Epidermal melanocyte (primary cell): ENCODE data around the gene SPIRE1.
"Not testable (repeated sequence)": the region's sequence is repeated elsewhere in the genome, so short reads cannot be mapped to it uniquely, and the experiment has no call there.

ENCODE experiments used
- DNase-seq: peaks from one replicate; pipeline ENCODE4 v3.0.0; 2011; ENCODE audit warnings: low spot score; ENCODE audit not compliant: insufficient read length

SPIRE1 gene

GRCh38 chr18:12647773-12648172, 10.1 kb downstream of the SPIRE1 start:
- no peak for DNase-seq

GRCh38 chr18:12645751-12646203, 12.1 kb downstream of the SPIRE1 start:
- DNase-seq, result no peak

GRCh38 chr18:12645254-12645653, 12.7 kb downstream of the SPIRE1 start:
- no peak for DNase-seq

GRCh38 chr18:12643756-12644155, 14.2 kb downstream of the SPIRE1 start:
- not testable (repeated sequence) for DNase-seq

DNA sequence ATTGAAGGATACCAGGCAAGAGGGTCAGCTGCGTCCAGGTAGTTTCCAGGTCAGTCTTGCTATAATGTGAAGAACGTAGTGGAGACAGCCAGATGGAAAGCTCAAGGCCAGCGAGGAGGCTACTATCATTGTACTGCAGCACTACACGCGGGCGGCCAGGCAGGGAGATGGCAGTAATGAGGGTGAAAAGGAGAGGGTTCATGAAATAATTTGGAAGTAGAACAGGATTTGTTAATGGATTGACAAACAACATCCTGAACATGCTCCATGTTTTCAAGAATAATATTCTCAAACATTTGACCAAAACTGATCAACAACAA, 17.1 kb downstream of the SPIRE1 start:
- DNase-seq, result no peak

DNA sequence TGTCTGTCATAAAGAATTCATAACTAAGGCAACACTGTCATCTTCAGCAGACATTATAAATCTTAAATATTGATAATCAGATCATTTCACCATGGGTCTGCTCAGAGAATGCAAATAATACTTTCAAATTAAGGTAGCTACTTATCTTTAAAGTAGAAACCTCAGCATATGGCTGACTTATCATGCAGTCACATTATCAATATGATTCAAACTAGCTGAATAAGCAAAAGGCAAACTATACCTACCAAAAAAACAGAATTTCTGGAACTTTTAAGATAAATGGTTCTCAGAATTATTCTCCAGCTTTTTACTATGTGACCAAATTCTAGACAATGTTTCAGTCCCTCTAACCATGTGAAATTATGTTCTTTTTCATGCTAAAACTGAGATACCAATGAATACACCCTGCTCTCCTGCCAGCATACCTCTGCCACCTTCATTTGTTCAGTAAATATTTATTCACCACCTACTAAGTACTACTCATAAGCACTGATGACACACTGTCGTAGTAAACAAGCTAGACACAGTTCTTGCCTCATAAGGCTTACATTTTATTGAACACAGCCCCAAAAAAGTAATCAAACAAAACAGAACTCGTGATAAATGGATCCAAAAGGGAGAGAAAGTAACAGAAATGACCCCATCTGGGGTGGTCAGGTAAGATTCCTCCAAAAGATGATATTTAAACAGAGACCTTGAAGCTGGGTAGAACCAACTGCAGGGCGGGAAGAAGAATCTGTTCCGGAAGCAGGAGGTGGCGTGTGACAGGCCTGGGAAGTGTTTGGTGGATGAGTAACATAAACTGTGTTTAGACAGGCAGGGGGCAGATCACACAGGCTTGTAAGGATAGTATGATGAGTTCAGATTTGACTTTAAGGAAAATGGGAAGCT, 17.7 kb downstream of the SPIRE1 start:
- DNase-seq, result peak; percentile 13

- DNase-seq, result no peak
Observed at GRCh38 chr18:12638644-12639124, 19.2 kb downstream of the SPIRE1 start.

GRCh38 chr18:12637901-12638643, 19.8 kb downstream of the SPIRE1 start:
- no peak for DNase-seq

GRCh38 chr18:12637393-12637792, 20.5 kb downstream of the SPIRE1 start:
- DNase-seq, result no peak

DNA sequence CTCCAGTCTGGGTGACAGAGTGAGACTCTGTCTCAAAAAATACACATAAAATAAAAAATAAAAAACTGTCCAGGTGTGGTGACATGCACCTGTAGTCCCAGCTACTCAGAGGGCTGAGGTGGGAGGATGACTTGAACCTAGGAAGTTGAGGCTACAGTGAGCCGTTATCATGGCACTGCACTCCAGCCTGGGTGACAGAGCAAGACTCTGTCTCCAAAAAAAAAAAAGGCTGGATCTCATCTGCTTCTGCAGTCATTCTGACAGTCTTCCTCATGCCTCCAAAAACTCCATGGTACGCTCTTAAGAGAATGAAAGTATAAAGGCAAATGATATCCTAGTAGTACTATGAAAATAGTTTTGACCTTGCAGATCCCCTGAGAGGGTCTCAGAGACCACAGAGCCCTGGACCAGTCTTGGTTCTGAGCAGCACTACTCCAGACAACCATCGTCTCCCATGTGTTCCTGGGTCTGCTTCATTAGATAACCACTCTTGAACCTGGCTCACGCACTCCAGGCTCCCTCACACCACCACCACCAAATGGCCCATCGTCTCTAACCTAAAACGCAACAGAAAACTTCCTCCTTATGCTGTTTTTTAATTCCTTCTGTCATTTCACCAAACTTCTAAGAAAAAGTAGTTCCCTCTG, 26.0 kb downstream of the SPIRE1 start:
- DNase-seq, result no peak

- no peak for DNase-seq
Observed at GRCh38 chr18:12630136-12630535, 27.8 kb downstream of the SPIRE1 start.

- no peak for DNase-seq
Observed at GRCh38 chr18:12628706-12629702, 28.9 kb downstream of the SPIRE1 start.

DNA sequence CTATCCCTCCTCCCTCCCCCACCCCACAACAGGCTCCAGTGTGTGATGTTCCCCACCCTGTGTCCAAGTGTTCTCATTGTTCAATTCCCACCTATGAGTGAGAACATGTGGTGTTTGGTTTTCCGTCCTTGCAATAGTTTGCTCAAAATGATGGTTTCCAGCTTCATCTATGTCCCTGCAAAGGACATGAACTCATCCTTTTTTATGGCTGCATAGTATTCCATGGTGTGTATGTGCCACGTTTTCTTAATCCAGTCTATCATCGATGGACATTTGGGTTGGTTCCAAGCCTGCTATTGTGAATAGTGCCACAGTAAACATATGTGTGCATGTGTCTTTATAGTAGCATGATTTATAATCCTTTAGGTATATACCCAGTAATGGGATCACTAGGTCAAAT, 30.7 kb downstream of the SPIRE1 start:
- not testable (repeated sequence) for DNase-seq

GRCh38 chr18:12625241-12625640, 32.7 kb downstream of the SPIRE1 start:
- no peak for DNase-seq

- no peak for DNase-seq
Observed at GRCh38 chr18:12621742-12622306, 36.1 kb downstream of the SPIRE1 start.

GRCh38 chr18:12615748-12616147, 42.2 kb downstream of the SPIRE1 start:
- no peak for DNase-seq

- DNase-seq, result no peak
Observed at GRCh38 chr18:12608301-12608700, 49.6 kb downstream of the SPIRE1 start.

- DNase-seq, result no peak
Observed at GRCh38 chr18:12606592-12607315, 51.2 kb downstream of the SPIRE1 start.

- no peak for DNase-seq
Observed at GRCh38 chr18:12604445-12605007, 53.4 kb downstream of the SPIRE1 start.
